HK-2 (cell line): Measurements from ENCODE around the gene FAU.

Experiments used
- DNase-seq: peaks from one replicate; pipeline ENCODE4 v3.0.0-alpha.2; 2018; ENCODE audit not compliant: unreplicated experiment

Gene FAU

DNA sequence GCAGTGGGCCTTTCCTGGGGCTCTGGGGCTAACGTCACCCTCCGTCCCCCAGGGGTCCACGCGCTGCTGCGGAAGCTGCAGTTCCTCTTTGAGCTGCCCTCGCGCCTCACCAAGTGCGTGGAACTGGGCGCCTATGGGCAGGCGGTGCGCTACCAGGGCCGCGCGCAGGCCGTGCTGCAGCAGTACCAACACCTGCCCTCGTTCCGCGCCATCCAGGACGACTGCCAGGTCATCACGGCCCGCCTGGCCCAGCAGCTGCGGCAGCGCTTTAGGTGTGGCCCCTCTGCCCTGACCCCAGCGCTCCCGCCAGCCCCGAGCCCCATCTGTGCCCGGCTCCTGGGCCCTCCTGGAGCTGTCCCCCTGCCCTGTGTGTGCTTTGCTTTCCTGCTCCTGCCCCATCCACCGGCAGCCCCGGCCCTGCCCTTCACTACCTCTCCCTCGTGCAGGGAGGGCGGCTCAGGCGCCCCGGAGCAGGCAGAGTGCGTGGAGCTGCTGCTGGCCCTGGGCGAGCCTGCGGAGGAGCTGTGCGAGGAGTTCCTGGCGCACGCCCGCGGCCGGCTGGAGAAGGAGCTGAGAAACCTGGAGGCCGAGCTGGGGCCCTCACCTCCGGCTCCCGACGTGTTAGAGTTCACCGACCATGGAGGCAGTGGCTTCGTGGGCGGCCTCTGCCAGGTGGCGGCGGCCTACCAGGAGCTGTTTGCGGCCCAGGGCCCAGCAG lies 14.0 kb downstream of the FAU start:
- DNase-seq, result no peak

DNA sequence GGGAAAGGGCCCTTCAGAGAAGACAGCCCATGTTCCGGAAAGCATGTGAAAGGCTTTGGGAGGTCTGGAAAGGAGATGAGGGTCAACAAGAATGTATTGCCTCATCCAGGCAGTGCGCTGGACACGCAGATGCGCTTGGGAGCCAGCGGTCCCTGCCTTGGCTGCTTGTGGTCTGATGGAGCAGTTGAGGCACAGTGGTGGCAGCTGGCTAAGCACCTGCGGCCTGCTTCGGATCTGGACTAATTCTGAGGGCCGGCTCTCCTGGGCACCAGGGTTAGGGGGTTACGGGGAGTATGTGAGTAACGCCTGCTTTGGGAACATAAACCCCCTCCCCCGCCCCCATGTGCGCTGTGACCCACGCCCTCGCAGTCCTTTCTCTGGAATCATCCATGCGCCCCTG lies 14.9 kb downstream of the FAU start:
- no peak for DNase-seq

DNA sequence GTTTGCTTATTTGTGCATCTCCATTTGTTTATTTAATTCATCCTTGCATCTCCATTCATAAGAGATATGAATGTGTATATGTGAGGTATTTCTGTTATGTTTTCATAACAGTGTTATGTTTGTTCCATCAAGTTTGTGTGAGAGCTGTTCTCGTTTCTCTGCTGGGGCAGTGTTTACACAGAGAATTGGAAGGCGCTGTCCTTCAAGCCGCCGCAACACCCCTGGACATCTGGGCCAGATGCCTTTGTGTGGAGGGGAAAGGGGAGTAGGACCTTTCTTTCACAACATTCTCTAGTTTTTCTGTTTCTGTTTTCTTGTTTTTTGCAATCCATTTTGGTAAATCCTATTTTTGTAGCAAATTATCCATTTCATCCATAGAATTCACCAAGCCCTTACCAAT lies 17.3 kb downstream of the FAU start:
- no peak for DNase-seq

DNA sequence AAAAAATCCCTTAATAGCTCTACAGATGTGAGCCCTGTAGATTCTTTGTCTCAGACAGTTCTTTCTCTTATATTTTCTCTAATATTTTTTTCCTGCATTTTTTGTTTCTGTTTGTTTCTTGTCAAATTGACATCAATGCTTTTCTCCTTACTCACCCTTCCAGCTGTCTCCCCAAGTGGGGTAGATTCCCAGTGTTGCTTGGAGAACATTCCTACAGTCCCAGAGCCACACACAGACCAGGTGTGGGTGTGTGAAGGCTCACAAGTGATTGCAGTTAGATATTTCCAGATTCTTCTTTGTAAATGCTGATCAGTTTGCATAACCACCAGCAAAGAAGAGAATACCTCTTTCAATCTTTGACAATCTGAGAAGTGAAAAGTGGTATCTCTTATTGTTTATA lies 18.5 kb downstream of the FAU start:
- no peak for DNase-seq

DNA sequence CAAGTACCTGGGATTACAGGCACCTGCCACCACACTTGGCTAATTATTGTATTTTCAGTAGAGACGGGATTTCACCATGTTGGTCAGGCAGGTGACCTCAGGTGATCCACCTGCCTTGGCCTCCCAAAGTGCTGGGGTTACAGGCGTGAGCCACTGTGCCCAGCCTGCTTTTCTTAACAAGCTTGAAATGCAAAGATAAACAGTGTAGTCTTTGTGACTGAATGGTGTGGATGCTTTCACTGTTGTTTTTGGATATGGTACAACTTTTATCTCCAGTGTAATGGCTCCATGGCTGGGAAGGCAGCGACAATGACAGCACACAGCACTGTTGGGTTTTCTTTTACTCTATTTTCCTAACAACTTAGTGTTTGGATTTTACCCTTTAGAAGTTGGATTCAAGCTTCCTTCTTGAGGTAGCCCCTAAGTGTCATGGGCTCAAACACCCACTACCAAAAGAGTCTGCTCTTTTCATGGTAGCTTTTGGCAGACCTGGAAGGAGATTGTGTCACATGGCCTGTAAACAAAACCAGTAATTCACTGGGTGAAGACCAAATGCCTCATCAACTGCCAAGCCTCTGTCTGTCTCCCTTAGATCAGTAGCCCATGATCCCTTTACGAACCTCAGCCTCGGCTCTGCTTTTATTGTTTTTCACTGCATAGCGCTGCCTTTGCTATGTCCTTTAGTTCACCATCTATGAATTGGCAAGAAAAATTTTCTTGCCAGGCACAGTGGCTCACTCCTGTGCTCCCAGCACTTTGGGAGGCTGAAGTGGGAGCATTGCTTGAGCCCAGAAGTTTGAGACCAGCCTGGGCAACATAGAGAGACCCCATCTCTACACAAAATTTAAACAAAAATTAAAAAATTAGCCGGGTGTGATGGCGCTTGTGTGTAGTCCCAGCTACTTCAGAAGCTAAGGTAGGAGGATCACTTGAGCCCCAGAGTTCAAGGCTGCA lies 19.5 kb downstream of the FAU start:
- DNase-seq, result no peak

DNA sequence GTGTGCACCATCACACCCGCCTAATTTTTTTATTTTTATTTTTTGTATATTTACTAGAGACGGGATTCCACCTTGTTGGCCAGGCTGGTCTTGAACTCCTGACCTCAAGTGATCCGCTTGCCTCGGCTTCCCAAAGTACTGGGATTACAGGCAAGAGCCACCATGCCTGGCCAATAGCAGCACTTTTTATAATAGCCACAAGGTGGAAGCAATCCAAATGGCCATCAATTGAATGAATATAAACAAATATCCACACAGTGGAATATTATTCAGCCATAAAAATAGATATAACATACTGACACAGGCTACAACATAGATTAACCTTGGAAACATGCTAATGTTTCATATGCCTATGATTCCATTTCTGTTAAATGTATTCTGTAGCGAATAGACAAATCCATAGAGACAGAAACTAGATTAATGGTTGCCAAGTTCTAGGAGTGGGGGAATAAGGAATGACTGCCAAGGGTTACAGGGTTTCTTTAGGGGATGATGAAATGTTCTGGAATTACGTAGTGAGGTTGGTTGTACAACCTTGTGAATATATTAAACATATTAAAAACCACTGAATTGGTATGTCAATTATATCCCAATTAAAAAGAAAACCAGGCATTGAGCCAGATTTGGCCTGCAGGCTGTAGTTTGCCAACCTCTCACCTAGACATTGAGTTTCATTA lies 21.1 kb downstream of the FAU start:
- DNase-seq, result no peak

DNA sequence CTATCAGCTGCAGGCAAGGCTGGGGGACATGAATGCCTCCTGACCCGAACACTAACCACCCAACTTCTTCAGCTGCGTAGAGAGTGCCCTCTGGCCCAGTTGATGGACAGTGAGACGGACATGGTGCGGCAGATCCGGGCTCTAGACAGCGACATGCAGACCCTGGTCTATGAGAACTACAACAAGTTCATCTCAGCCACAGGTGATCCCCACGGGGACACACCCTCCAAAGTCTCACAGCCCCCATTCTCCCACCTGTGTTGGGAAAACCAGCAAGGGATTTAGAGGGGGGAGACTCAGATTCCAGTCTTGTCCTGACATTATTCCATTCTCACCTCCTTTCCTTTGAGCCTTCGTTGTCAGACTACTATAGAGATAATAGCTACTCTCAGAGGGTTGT lies 25.0 kb downstream of the FAU start:
- DNase-seq, result no peak

DNA sequence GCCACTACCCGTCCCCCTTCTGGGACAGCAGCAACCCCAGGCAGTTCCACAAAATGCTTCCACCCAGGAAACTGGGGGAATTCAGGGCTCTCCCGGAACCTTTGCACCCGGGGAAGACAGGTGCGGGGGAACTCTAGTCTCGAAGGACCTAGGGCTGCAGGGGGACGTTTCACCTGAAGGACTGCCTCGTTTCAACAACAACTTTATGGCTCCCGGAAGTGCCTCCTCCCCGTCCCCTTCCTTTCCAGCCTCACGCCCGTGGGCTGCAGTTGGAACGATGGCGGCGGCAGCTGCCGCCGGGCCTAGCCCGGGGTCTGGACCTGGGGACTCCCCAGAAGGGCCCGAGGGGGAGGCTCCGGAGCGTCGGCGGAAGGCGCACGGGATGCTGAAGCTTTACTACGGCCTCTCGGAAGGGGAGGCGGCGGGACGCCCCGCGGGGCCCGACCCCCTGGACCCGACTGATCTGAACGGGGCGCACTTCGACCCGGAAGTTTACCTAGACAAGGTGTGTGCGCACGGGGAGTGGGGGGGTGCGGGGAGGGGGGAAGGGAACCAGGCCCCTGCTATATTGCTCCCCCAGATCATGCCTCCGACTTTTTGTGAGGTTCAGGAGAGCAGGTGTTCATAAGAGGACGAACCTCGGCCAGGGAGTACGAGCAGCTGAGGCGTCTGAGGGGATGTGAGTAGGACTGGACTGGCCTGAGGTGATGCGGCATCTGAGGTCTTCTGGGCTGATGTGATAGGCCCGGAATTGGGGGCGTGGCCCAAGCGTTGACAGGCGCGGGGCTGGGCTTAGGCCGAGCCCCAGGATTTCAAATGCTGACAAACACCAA lies 25.7 kb downstream of the FAU start, which contains the start of gene VPS51:
VPS51 (plus strand) TSS at position 241 of the 833 bp plus-strand sequence; CDS start at position 278, 37 bp downstream.
- peak; percentile 72 for DNase-seq

DNA sequence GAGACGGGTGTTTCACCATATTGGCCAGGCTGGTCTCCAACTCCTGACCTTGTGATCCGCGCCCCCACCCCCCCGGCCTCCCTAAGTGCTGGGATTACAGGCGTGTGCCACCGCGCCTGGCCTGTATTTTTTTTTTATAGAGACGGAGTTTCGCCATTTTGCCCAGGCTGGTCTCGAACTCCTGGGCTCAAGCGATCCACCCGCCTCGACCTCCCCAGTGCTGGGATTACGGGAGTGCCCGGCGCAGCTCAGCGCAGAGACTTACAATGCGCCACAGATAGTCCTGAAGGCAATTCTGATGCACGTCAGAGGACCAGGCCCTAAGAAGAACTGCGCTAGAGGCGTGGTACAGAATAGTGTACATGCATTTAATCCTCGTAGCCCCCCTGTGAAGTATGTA lies 26.5 kb downstream of the FAU start:
- no peak for DNase-seq

DNA sequence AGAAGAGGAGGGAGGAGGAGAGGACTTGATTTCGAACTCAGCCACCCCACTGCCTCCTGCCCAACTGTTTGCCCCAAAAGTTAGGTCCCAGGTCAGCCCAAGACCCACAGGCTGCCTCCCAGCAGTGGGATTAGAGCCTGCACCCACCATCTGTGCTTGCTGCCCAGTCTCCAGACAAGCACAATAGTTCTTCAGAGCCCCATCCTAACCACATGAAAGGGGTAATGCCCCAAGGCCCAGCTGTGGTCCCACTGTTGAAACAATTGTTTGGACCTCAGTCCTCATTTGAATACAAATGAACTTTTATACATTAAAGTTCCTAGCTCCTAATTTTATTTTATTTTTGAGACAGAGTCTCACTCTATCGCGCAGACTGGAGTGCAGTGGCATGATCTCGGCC lies 31.3 kb downstream of the FAU start:
- no peak for DNase-seq

DNA sequence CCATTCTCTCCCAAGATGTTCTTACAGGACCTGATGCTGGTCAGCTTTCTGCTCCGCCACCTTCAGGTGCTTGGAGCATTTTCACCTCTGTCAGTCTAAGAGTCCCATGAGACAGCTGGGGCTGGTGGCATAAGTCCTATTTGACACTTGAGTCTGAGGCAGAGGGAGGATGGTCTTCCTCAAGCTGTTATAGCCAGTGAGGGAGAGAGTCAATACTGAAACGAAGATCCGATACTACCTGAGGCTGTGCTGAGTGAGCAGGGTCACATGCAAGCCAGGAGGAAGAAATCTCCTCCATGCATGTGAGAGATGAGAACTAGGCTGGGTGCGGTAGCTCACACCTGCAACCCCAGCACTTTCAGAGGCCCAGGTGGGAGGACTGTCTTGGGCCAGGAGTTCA lies 32.3 kb downstream of the FAU start:
- DNase-seq, result no peak

DNA sequence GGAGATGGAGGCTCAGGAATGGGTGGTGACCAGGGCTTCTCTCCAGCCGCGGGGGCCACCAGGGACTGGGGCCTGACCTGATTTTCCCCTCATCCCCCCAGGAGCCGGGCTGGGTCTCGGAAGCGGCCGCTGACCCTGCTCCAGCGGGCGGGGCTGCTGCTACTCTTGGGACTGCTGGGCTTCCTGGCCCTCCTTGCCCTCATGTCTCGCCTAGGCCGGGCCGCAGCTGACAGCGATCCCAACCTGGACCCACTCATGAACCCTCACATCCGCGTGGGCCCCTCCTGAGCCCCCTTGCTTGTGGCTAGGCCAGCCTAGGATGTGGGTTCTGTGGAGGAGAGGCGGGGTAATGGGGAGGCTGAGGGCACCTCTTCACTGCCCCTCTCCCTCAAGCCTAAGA lies 34.1 kb downstream of the FAU start:
- DNase-seq, result no peak

DNA sequence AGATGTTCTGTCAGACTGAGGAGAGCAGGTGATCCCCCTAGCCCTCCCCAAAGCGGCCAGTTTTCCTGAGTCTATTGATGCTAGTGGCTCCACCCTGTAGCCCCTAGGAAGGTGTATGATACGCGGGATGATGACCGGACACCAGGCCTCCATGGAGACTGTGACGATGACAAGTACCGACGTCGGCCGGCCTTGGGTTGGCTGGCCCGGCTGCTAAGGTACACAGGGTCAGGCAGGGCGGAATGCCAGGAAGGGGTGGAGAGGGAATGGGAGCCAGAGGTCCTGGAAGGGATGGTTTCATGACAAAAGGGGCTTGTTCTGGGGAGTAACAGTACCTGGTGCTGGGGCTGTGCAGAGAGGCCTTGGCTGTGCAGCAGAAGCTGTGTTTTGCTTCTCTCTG lies 34.7 kb downstream of the FAU start:
- DNase-seq, result no peak

DNA sequence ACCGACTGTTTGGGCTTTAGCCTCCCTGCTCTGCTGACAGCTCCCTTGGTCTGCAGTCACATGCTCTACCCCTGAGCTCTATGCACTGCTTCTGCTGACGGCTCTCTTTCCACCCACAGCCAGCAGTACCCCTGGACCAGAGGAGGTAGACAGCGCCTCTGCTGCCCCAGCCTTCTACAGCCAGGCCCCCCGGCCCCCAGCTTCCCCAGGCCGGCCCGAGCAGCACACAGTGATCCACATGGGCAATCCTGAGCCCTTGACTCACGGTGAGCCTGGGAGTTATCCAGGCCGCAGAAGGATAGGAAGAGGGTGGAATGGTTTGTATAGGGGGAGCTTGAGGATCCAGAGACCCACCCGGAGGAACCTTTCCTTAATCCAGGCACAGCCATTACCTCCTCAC lies 35.1 kb downstream of the FAU start:
- DNase-seq, result no peak

DNA sequence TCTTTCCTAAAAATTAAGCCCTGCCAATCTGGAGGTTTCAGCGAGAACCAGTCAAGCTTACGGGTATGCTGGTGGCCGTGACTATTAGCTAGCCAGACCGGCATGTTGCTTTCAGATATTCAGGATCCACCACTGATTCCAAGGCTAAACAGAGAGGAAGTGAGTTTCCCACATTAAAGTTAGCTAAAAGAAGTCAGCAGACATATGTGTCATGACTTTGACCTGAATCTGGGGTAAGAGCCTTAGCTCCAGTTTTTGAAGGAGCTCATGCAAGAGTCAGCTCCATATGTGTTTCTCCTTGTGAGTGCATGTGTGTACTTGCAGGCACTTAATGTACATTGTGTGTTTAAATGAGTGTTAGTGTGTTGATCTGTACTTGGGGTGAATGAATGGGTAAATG lies 36.5 kb downstream of the FAU start:
- DNase-seq, result no peak

DNA sequence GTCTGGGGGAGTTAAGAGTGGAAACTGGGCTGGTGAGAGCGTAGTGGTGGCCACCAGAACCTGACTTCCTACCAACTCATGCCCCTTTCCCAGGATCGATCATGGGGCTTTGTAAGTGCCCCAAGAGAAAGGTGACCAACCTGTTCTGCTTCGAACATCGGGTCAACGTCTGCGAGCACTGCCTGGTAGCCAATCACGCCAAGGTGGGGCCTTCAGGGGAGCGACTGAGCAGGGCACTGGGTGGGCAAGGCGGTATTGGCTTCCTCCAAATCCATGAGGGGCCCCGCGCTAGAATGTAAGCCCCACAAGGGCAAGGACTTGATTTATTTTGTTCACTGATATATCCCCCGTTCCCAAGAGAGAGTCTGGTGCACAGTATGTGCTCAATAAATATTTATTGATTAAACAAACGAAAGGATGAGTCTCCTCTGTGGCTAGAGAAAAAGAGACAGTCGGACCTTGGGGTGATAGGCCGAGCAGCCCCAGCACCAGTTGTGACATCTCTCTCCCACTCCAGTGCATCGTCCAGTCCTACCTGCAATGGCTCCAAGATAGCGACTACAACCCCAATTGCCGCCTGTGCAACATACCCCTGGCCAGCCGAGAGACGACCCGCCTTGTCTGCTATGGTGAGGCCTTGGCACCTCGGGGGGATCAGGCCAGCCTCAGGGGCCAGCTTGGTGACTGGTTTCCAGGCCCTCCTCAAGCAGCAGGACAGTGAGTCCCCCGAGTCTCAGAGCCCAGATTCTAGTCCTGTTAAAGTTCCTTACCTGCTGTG lies 37.1 kb downstream of the FAU start:
- no peak for DNase-seq

DNA sequence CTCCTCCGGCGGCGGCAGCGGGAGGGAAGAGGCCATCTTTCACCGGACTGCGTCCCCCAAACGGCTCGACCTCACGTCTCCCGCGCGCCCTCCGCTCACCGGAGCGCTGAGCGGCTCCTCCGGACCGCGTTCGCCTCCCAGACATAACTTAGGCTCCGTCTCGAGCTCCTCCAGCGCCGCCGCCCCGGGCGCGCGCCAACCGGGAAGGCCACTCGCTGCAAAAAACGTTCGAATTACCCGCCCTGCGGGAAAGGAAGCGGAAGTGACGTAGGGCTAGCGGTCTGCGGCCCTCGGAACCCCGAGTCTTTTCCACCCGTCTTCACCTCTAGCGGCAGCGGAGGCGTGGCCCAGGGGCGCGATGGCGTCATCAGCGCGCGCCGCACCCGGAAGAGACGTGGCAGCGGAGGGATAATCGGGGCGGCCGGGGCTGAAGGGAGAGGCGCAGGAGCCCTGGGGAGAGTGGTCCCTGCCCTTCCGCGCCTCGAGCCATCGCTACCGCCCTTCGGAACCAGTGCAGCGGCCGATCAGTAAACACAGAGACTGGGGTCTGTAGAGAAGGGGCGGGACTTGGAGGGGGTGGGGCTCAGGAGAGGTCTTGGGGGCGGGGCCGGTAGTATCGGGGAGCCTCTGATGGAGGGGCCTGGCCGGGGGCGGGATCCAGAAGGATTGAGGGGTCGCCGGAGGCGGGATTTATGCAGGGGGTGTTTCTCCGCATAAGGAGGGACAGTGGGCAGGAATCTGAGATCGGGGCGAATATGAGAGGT lies 37.9 kb downstream of the FAU start, which contains the start of the genes CDCA5 and ZFPL1:
CDCA5 (minus strand) TSS at position 207 of the 764 bp plus-strand sequence; CDS start at position 145, 62 bp downstream.
ZFPL1 (plus strand) TSS at position 389 of the 764 bp plus-strand sequence. CDS start 477 bp downstream, outside the sequence.
- peak; percentile 88 for DNase-seq

DNA sequence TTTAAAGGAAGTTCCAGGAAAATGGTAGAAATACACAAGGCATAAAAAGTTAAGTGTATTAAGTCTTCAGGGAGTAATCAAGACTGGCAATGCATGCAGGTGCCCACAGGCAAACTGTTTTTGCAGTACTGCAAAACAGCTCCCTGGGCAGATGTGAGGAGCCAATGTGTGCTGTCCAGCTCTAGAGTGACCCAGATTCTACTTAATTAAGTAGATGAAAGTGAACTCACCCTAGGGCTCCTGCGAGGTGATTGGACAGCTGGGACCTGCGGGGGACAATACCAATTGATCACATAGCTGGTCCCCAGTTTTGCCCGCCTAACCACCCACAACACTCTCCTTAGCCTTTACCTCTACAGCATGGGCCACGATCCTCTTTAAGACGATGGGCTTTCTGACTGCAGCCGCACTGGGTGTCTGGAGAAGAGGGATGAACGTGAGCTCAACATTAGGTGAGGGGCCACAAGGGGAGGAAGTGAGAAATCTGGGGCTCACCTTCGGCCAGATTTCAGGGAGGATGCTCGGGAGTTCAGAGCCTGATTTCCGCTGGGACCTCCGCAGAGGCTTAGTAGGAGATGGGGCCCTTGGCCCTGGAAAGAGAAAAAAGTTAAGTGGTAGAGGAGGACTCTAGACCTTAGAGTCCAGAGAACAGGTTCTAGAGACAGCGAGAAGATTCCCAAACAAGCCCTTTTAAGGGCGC lies 38.6 kb downstream of the FAU start:
- no peak for DNase-seq

DNA sequence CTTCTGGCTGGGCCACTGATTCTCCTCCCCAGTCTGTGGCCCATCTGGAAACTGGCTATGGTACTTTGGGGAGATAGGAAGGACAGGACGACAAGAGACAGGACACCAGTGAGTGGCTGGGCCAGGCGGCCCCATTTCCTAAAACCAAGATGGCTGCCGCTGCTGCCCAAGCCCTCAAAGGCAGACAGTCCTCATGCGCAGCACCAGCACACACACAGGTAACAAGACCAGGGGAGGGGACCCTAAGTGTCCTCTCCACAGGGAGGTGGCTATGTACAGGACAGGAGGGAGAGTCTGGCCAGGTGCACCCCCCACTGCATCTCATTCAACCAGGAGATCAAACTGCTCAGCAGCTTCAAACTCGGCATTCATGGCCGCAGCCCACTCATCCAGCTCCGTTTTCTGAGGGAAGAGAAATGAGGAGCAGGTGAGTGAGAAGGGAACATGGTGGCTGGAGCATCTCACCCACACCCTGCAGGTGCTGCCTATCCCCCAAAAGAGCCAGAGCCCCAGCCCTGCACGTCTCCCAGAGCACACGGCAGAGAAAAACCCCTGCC lies 43.1 kb downstream of the FAU start:
- no peak for DNase-seq
